HEK293 (cell line): ENCODE results near the gene VTN.

Experiments
- KLF1 ChIP-seq: fragments of 450-650 bp; formaldehyde crosslinking; IDR thresholded peaks from 2 replicates; pipeline ENCODE4 v1.5.1; 2016; ENCODE audit warnings: missing biosample characterization, missing genetic modification characterization
- MYNN ChIP-seq: fragments of 450-650 bp; formaldehyde crosslinking; IDR thresholded peaks from 2 replicates; pipeline ENCODE4 v1.5.1; 2016; ENCODE audit warnings: missing biosample characterization, missing genetic modification characterization, borderline replicate concordance
- SP2 ChIP-seq: fragments of 450-650 bp; formaldehyde crosslinking; IDR thresholded peaks from 2 replicates; pipeline ENCODE4 v1.5.1; 2016; ENCODE audit warnings: missing biosample characterization, missing genetic modification characterization
- TCF7L2 ChIP-seq: IDR thresholded peaks from 2 replicates; pipeline ENCODE4 v1.6.1; 2011; ENCODE audit warnings: low read depth, mild to moderate bottlenecking, inconsistent platforms, low read length, moderate library complexity, borderline replicate concordance
- YY1 ChIP-seq: fragments of 450-650 bp; formaldehyde crosslinking; IDR thresholded peaks from 2 replicates; pipeline ENCODE4 v1.5.1; 2018; ENCODE audit warnings: missing biosample characterization, missing genetic modification characterization
- ZNF335 ChIP-seq: fragments of 450-650 bp; formaldehyde crosslinking; conservative IDR thresholded peaks from 2 replicates; pipeline ENCODE4 v1.5.1; 2016; ENCODE audit warnings: missing biosample characterization, missing genetic modification characterization
- ZNF629 ChIP-seq: fragments of 450-650 bp; formaldehyde crosslinking; IDR thresholded peaks from 2 replicates; pipeline ENCODE4 v1.5.1; 2017; ENCODE audit warnings: missing biosample characterization, missing genetic modification characterization
- TF ChIP-seq, protein P1 (sequence below): fragments of 450-650 bp; formaldehyde crosslinking; IDR thresholded peaks from 2 replicates; pipeline ENCODE4 v1.5.1; 2016; ENCODE audit warnings: missing biosample characterization, missing genetic modification characterization
- TF ChIP-seq, protein P2 (sequence below): fragments of 450-650 bp; formaldehyde crosslinking; IDR thresholded peaks from 2 replicates; pipeline ENCODE4 v1.5.1; 2017; ENCODE audit warnings: missing biosample characterization, mild to moderate bottlenecking, missing genetic modification characterization, moderate library complexity

DNA sequence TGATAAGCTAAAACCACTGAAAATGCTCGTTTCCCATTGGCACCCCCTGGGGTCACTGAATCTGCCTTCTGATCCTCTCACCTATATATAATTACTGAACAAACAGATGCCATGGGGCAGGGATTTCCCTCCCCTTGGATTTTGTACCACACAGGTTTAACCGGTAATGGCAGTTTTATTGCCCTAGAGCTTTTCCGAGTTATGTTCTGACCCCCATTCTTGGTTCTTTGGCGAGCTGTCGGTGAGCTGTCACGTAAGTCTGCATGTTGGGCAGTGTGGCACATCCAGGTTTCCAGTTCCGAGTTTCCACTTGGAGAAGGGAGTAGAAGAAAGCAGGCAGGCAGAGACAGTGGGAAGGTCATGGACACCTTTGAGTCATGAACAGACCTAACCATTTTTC, 44.0 kb downstream of the VTN start:
- TF ChIP-seq, protein P1, sequence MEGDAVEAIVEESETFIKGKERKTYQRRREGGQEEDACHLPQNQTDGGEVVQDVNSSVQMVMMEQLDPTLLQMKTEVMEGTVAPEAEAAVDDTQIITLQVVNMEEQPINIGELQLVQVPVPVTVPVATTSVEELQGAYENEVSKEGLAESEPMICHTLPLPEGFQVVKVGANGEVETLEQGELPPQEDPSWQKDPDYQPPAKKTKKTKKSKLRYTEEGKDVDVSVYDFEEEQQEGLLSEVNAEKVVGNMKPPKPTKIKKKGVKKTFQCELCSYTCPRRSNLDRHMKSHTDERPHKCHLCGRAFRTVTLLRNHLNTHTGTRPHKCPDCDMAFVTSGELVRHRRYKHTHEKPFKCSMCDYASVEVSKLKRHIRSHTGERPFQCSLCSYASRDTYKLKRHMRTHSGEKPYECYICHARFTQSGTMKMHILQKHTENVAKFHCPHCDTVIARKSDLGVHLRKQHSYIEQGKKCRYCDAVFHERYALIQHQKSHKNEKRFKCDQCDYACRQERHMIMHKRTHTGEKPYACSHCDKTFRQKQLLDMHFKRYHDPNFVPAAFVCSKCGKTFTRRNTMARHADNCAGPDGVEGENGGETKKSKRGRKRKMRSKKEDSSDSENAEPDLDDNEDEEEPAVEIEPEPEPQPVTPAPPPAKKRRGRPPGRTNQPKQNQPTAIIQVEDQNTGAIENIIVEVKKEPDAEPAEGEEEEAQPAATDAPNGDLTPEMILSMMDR (tag by site-specific recombination), result no peak
- no peak for TF ChIP-seq SP2 (tag by site-specific recombination)
- no peak for TF ChIP-seq ZNF335 (tag by site-specific recombination)
- TF ChIP-seq MYNN (tag by site-specific recombination), result no peak
- no peak for TF ChIP-seq ZNF629 (tag by site-specific recombination)
- TF ChIP-seq TCF7L2, result no peak
- TF ChIP-seq KLF1, result no peak
- TF ChIP-seq YY1 (tag by site-specific recombination), result no peak
- TF ChIP-seq, protein P2, sequence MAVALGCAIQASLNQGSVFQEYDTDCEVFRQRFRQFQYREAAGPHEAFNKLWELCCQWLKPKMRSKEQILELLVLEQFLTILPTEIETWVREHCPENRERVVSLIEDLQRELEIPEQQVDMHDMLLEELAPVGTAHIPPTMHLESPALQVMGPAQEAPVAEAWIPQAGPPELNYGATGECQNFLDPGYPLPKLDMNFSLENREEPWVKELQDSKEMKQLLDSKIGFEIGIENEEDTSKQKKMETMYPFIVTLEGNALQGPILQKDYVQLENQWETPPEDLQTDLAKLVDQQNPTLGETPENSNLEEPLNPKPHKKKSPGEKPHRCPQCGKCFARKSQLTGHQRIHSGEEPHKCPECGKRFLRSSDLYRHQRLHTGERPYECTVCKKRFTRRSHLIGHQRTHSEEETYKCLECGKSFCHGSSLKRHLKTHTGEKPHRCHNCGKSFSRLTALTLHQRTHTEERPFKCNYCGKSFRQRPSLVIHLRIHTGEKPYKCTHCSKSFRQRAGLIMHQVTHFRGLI, result no peak
